Hepatocyte (in vitro differentiated cells): Measurements from ENCODE around the gene PHF1.

Experiments
- EZH2 ChIP-seq: fragments of 200-600 bp; sonication (generic); IDR thresholded peaks from 2 replicates; pipeline ENCODE4 v1.6.1; 2016; ENCODE audit warnings: antibody characterized with exemption, mild to moderate bottlenecking, borderline replicate concordance
- TF ChIP-seq, protein P1 (sequence below): fragments of 200-600 bp; sonication (generic); IDR thresholded peaks from 2 replicates; pipeline ENCODE4 v1.5.1; 2016; ENCODE audit warnings: antibody characterized with exemption, mild to moderate bottlenecking; ENCODE audit not compliant: poor library complexity

DNA sequence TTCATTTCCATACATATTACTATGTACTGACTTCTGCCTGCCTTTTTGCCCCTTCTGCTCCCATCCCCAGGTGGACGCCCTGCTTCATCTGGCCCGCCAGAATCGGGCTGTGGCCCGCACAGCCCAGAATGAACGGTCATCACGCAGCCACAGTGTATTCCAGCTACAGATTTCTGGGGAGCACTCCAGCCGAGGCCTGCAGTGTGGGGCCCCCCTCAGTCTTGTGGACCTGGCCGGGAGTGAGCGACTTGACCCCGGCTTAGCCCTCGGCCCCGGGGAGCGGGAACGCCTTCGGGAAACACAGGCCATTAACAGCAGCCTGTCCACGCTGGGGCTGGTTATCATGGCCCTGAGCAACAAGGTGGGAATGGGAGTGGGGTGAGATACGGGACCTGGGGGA, 4.7 kb upstream of the PHF1 start:
- TF ChIP-seq, protein P1, sequence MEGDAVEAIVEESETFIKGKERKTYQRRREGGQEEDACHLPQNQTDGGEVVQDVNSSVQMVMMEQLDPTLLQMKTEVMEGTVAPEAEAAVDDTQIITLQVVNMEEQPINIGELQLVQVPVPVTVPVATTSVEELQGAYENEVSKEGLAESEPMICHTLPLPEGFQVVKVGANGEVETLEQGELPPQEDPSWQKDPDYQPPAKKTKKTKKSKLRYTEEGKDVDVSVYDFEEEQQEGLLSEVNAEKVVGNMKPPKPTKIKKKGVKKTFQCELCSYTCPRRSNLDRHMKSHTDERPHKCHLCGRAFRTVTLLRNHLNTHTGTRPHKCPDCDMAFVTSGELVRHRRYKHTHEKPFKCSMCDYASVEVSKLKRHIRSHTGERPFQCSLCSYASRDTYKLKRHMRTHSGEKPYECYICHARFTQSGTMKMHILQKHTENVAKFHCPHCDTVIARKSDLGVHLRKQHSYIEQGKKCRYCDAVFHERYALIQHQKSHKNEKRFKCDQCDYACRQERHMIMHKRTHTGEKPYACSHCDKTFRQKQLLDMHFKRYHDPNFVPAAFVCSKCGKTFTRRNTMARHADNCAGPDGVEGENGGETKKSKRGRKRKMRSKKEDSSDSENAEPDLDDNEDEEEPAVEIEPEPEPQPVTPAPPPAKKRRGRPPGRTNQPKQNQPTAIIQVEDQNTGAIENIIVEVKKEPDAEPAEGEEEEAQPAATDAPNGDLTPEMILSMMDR, result no peak
- TF ChIP-seq EZH2, result no peak
